ENCODE data around the gene CRABP1. TPM values are rescaled to one million over a fixed set of nuclear protein-coding genes. Genes with fewer than 3 reads are reported as not detected.

Gene CRABP1
- total RNA-seq, 4 donors from 2014 or later = 2.1 TPM; not detected in 3

GRCh38 chr15:78382114-78382880 lies 42.1 kb downstream of the CRABP1 start:
- no peak for DNase-seq
- TF ChIP-seq CTCF (IDR thresholded peaks at IDR 0.05) (no peak), POLR2A (IDR thresholded peaks at IDR 0.05) (no peak)
- H3K27me3 ChIP-seq = no peaks in the 10 kb centered on the region

GRCh38 chr15:78384651-78385050 lies 44.5 kb downstream of the CRABP1 start:
- H3K36me3 ChIP-seq = no peaks in the 10 kb centered on the region
- no peak for DNase-seq
- TF ChIP-seq POLR2A (IDR thresholded peaks at IDR 0.05) = no peak
- no peak for TF ChIP-seq CTCF (IDR thresholded peaks at IDR 0.05)
- H3K9me3 ChIP-seq = no peaks in the 10 kb centered on the region
- H3K27ac ChIP-seq = no peak overlapping the region
- H3K4me1 ChIP-seq = no peaks in the 10 kb centered on the region
- H3K4me3 ChIP-seq = no peak overlapping the region
- no peaks in the 10 kb centered on the region for H3K27me3 ChIP-seq

More at GRCh38 chr15:78382114-78382880, 42.1 kb downstream of the CRABP1 start:
- no peak overlapping the region for H3K27ac ChIP-seq
- no peak overlapping the region for H3K4me3 ChIP-seq
- H3K4me1 ChIP-seq = no peaks in the 10 kb centered on the region
- no peaks in the 10 kb centered on the region for H3K9me3 ChIP-seq
- H3K36me3 ChIP-seq = no peaks in the 10 kb centered on the region

GRCh38 chr15:78387246-78388037 lies 47.3 kb downstream of the CRABP1 start:
- H3K36me3 ChIP-seq = no peaks in the 10 kb centered on the region
- no peak for DNase-seq
- no peak overlapping the region for H3K4me3 ChIP-seq
- TF ChIP-seq POLR2A (IDR thresholded peaks at IDR 0.05) = no peak
- no peak for TF ChIP-seq CTCF (IDR thresholded peaks at IDR 0.05)
- H3K27me3 ChIP-seq = no peaks in the 10 kb centered on the region
- H3K9me3 ChIP-seq = no peaks in the 10 kb centered on the region
- no peak overlapping the region for H3K27ac ChIP-seq
- no peaks in the 10 kb centered on the region for H3K4me1 ChIP-seq

- DNase-seq = no peak
- Histone ChIP-seq H3K4me1 (no peaks in the 10 kb centered on the region), H3K27me3 (no peaks in the 10 kb centered on the region), H3K36me3 (no peaks in the 10 kb centered on the region), H3K4me3 (no peak overlapping the region), H3K27ac (no peak overlapping the region), H3K9me3 (no peaks in the 10 kb centered on the region)
- TF ChIP-seq CTCF (IDR thresholded peaks at IDR 0.05) (no peak), POLR2A (IDR thresholded peaks at IDR 0.05) (no peak)
Observed at GRCh38 chr15:78388865-78389264, 48.7 kb downstream of the CRABP1 start.

- no peak for DNase-seq
- no peaks in the 10 kb centered on the region for H3K27me3 ChIP-seq
- H3K4me1 ChIP-seq = no peaks in the 10 kb centered on the region
- no peaks in the 10 kb centered on the region for H3K9me3 ChIP-seq
- H3K36me3 ChIP-seq = no peaks in the 10 kb centered on the region
- no peak overlapping the region for H3K27ac ChIP-seq
- TF ChIP-seq POLR2A (IDR thresholded peaks at IDR 0.05) = no peak
- TF ChIP-seq CTCF (IDR thresholded peaks at IDR 0.05) = no peak
- H3K4me3 ChIP-seq = no peak overlapping the region
Observed at GRCh38 chr15:78389322-78389721, 49.2 kb downstream of the CRABP1 start.

Measured in Peyer's patch (tissue), 4 donors.